HG03095 (cell line): ENCODE data around the gene SH3RF3.

Experiments used
- ATAC-seq: cut with Tn5 transposase; IDR thresholded peaks from one replicate; pipeline ENCODE4 v1.9.1; 2021; ENCODE audit warnings: moderate library complexity; ENCODE audit not compliant: unreplicated experiment

SH3RF3 gene

GRCh38 chr2:109199790-109200189 is 70.8 kb downstream of the SH3RF3 start:
- ATAC-seq, result no peak

- no peak for ATAC-seq
Measured at GRCh38 chr2:109200616-109201464, 71.8 kb downstream of the SH3RF3 start.

- no peak for ATAC-seq
Measured at GRCh38 chr2:109201465-109202327, 72.7 kb downstream of the SH3RF3 start.

GRCh38 chr2:109202486-109202885 is 73.5 kb downstream of the SH3RF3 start:
- ATAC-seq, result no peak

DNA sequence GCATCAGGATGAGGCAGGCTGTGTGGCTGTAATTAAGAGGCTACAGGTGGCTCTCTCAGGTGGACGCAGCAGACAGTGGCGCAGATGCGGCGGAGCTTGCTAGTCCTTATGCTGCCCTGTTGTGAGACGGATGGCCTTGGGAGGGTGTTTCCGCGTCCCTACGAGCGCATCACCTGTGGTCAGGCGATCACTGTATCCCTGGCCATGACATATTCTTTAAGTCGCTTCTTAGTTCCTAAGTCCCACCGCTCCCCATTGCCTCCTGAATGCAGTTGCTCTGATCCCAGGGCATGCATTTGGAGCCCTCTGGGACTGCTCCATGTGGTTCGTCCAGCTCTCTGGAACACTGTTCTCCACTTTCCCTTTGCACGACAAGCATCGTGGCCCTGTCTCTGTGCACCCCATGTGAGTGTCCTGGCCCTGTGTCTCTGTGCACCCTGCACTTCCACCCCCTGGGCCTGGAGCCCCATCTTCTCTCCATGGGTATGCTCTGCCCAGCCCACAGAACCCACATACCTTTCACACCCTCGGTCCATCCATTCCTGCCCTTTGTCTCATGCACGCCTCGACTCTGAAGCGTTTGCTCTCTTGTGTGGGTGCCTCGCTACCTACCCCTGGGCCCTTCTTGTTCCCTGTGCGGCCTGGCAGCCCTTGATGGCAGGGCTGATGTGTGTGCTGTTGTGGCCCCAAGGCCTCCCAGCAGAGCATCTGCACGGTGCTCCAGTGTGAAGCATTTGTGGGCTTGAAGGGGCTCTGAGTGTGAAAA is 74.4 kb downstream of the SH3RF3 start:
- ATAC-seq, result no peak

- no peak for ATAC-seq
Measured at GRCh38 chr2:109204412-109204811, 75.4 kb downstream of the SH3RF3 start.

DNA sequence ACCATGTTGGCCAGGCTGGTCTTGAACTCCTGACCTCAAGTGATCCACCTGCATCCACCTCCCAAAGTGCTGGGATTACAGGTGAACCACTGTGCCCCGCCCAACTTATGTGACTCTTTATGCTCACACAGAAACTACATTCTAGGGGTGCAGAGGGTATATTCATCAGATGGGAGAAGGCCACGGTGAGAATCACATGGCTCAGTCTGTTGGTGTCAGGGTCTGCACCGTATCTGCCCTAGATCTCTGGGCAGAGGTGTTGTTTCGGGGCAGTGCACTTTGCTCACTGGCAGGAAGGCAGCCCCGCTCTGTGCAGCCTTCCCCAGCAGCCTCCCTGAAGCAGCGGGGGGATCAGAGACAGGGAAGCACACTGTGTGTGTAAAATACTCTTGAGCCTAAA is 76.4 kb downstream of the SH3RF3 start:
- no peak for ATAC-seq

- ATAC-seq, result no peak
Measured at GRCh38 chr2:109206569-109207146, 77.7 kb downstream of the SH3RF3 start.

- ATAC-seq, result no peak
Measured at GRCh38 chr2:109207176-109207575, 78.2 kb downstream of the SH3RF3 start.

DNA sequence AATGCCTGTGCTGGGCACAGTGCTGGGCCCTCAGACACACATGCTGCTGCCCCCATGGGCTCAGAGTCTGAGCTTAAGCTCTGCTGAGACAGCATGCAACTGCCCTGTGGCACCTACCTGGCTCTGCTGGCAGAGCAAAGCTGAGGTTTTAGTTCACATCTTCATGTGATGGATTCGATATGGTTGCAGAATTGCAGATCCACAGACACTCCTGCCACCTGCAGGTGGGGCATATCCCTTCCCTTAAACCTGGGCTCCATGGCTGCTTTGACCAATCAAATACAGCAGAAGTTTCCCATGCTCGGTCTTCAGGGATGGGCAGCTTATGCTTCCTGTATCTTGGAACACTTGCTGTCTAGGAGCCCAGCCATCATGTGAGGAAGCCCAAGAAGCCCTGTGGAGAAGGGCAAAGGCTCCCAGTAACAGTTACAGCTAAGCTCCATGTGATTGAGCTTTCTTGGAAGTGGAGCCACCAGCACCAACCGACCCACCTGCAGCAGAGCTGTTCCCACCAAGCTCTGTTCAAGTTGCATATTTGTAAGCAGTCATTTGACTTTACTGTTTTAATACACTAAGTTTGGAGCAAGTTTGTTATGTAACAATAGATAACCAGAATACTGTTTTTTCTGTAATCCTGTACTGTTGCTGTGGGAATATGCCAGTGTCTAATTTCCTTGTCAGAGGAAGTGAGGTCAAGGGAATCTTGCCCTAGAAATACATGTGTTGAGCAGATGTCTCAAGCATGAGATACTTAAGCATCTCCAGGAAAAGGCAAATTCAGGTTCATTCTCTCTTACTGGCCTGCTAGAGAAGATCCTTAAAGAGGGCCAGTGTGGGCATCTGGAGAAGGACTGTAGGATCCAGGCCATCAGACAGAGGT is 79.3 kb downstream of the SH3RF3 start:
- ATAC-seq, result no peak

DNA sequence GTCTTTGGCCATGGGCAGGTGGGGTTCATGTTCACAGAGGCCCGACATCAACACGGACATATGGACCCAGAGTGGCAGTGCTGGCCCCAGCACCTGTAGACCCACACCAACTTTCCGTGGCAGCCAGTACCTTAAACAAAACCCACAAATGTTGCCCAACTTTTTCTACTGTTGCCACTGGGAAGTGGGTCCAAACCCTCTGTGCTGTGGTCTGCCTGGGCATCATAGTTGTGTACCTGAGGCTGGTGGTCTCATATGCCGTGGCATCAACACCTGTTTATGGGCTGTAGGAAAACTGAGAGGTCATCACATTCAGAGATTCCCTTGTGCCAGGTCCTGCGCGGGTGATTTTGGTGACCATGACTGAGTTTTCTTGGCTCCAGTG is 79.9 kb downstream of the SH3RF3 start:
- ATAC-seq, result no peak

- ATAC-seq, result no peak
Measured at GRCh38 chr2:109209412-109209811, 80.4 kb downstream of the SH3RF3 start.

DNA sequence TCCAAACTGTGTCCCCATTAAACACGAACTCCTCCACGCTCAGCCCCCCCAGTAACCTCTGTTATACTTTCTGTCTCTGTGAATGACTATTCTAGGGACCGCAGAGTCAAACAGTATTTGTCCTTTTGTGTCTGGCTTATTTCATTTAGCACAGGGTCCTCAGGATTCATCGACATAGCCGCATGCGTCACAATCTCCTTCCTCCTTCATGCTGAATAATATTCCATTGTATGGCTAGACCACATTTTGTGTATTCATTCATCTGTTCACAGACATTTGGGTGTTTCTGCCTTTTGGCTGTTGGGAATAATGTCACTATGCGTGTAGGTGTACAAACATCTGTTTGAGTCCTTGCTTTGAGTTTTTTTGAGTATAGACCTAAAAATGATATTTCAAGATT is 80.9 kb downstream of the SH3RF3 start:
- ATAC-seq, result no peak

- ATAC-seq, result no peak
Measured at GRCh38 chr2:109210431-109211200, 81.6 kb downstream of the SH3RF3 start.

- no peak for ATAC-seq
Measured at GRCh38 chr2:109211315-109211714, 82.3 kb downstream of the SH3RF3 start.

DNA sequence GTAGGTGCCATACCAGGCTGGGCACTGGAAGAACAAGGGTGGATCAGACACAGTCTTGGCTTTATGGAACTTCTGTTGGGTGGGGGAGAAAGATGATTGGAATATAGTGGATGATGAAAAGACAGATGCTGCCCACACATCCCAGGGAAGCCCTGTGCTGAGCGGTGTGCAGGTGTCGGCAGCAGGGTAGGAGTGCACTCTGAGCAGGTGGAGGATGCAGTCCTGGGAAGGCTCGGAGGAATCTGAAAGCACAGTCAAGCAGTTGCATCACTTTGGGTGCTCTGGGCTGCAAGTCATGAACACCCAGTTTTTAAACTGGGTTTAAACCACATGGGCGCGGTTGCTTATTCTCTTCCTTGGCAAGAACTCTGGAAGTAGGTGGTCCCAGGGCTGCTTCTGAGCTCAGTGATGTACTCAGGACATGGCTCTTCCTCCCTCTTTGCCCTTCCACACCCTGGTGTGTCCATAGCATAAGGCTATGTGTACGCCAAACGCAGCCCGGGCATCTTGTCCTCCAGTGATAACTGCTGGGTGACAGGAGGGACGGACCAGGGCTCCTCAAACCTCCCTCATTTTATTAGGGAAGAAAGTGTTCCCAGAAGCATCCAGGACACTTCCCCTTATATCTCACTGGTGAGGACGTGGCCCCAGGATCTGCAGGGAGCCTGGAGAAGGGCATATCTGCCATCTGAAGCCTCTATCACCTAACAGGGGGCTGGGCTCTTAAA is 84.0 kb downstream of the SH3RF3 start:
- ATAC-seq, result no peak

DNA sequence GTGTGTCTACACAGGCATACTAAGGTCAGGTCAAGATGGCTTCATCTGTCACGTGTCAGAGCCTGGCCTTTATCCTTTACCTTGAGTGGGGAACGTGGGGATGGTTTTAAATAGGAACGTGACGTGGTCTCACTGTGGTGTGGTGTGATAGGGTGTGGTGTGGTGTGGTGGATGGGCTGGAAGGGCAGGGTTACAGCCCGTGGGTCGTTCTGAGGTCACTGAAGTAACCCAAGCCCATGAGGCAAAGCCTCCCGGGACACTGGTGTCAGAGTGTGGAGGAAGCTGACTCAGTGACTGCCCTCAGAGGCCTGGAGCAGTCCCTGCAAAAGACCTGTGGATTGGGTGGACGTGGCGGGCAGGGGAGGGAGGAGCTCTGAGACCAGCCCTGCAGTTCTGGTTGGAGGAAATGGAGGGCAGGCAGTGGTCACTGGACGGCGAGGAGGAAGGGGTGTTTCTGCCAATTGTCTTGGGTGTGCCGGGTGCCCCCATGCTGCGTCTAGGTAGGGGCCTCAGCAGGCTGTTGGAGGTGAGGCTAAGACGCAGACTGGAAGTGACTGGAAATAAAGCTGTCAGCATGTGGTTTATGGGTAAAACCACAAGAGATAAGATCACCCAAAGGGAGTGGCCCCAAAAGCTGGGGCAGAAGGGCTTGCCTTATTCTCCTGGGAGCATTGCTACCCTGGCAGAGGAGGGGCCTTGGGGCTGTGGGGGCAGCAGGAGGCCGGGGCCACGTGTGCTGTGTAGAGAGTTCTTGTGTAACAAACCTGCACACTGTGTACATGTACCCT is 84.8 kb downstream of the SH3RF3 start:
- peak; percentile 60 for ATAC-seq
